ENCODE measurements around the gene STK10.

The STK10 gene

GRCh38 chr5:171997011-171997410 lies 191.0 kb downstream of the STK10 start:
- TF ChIP-seq, protein P1, sequence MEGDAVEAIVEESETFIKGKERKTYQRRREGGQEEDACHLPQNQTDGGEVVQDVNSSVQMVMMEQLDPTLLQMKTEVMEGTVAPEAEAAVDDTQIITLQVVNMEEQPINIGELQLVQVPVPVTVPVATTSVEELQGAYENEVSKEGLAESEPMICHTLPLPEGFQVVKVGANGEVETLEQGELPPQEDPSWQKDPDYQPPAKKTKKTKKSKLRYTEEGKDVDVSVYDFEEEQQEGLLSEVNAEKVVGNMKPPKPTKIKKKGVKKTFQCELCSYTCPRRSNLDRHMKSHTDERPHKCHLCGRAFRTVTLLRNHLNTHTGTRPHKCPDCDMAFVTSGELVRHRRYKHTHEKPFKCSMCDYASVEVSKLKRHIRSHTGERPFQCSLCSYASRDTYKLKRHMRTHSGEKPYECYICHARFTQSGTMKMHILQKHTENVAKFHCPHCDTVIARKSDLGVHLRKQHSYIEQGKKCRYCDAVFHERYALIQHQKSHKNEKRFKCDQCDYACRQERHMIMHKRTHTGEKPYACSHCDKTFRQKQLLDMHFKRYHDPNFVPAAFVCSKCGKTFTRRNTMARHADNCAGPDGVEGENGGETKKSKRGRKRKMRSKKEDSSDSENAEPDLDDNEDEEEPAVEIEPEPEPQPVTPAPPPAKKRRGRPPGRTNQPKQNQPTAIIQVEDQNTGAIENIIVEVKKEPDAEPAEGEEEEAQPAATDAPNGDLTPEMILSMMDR (IDR thresholded peaks at IDR 0.05; ENCODE audit: low read depth, low read length): no peak
- Histone ChIP-seq H3K9me3 (ENCODE audit: insufficient read depth, low read length) (no peaks in the 10 kb centered on the region), H3K79me2 (ENCODE audit: low read length) (peaks cover 90% of the 10 kb centered on the region), H2AFZ (ENCODE audit: low read depth, low read length) (no peak overlapping the region), H3K4me3 (ENCODE audit: low read length) (no peak overlapping the region), H3K27me3 (ENCODE audit: low read depth, low read length) (no peaks in the 10 kb centered on the region), H3K4me2 (ENCODE audit: low read length) (no peak overlapping the region), H3K27ac (ENCODE audit: low read length) (no peak overlapping the region), H4K20me1 (ENCODE audit: insufficient read depth, low read length) (peaks cover 96% of the 10 kb centered on the region), H3K36me3 (replicated peaks; ENCODE audit: low read depth, low read length) (peaks cover 51% of the 10 kb centered on the region), H3K9ac (ENCODE audit: low read length) (no peak overlapping the region), H3K4me1 (ENCODE audit: low read length) (peaks cover 36% of the 10 kb centered on the region)

- Histone ChIP-seq H3K9ac (ENCODE audit: low read length) (no peak overlapping the region), H3K4me3 (ENCODE audit: low read length) (no peak overlapping the region), H3K4me2 (ENCODE audit: low read length) (no peak overlapping the region), H3K4me1 (ENCODE audit: low read length) (peaks cover 32% of the 10 kb centered on the region), H3K9me3 (ENCODE audit: insufficient read depth, low read length) (no peaks in the 10 kb centered on the region), H3K36me3 (replicated peaks; ENCODE audit: low read depth, low read length) (peaks cover 43% of the 10 kb centered on the region), H2AFZ (ENCODE audit: low read depth, low read length) (no peak overlapping the region), H4K20me1 (ENCODE audit: insufficient read depth, low read length) (peaks cover 90% of the 10 kb centered on the region), H3K27me3 (ENCODE audit: low read depth, low read length) (no peaks in the 10 kb centered on the region), H3K27ac (ENCODE audit: low read length) (no peak overlapping the region), H3K79me2 (ENCODE audit: low read length) (peaks cover 86% of the 10 kb centered on the region)
- TF ChIP-seq, protein P1 (IDR thresholded peaks at IDR 0.05; ENCODE audit: low read depth, low read length): no peak
Observed at GRCh38 chr5:171992813-171993212, 195.2 kb downstream of the STK10 start.

GRCh38 chr5:171992305-171992704 lies 195.7 kb downstream of the STK10 start:
- Histone ChIP-seq H3K4me1 (ENCODE audit: low read length) (peaks cover 31% of the 10 kb centered on the region), H3K27me3 (ENCODE audit: low read depth, low read length) (no peaks in the 10 kb centered on the region), H3K9me3 (ENCODE audit: insufficient read depth, low read length) (no peaks in the 10 kb centered on the region), H3K27ac (ENCODE audit: low read length) (no peak overlapping the region), H3K36me3 (replicated peaks; ENCODE audit: low read depth, low read length) (peaks cover 46% of the 10 kb centered on the region), H3K9ac (ENCODE audit: low read length) (no peak overlapping the region), H4K20me1 (ENCODE audit: insufficient read depth, low read length) (peaks cover 90% of the 10 kb centered on the region), H3K79me2 (ENCODE audit: low read length) (peaks cover 86% of the 10 kb centered on the region), H3K4me3 (ENCODE audit: low read length) (no peak overlapping the region), H2AFZ (ENCODE audit: low read depth, low read length) (no peak overlapping the region), H3K4me2 (ENCODE audit: low read length) (no peak overlapping the region)
- TF ChIP-seq, protein P1 (IDR thresholded peaks at IDR 0.05; ENCODE audit: low read depth, low read length): no peak
- no peak for TF ChIP-seq EZH2phosphoT487 (IDR thresholded peaks at IDR 0.05; ENCODE audit: low read depth)

All from OCI-LY3 (cell line).